Mesendoderm (in vitro differentiated cells): ENCODE measurements around the gene FER1L5.

Experiments
- DNase-seq: peaks from one replicate; pipeline ENCODE4 v3.0.0; 2013
- H2AK5ac ChIP-seq: 2 replicates; pipeline ENCODE4 v1.6.1; 2013; ENCODE audit warnings: low read length, inconsistent platforms
- H2BK120ac ChIP-seq: 2 replicates; pipeline ENCODE4 v1.6.1; 2013; ENCODE audit warnings: low read depth, mild to moderate bottlenecking, low read length, moderate library complexity, mixed read lengths
- H2BK15ac ChIP-seq: replicated peaks from 2 replicates; pipeline ENCODE4 v1.6.1; 2013; ENCODE audit warnings: low read depth, mild to moderate bottlenecking, moderate library complexity
- H2BK5ac ChIP-seq: 2 replicates; pipeline ENCODE4 v1.6.1; 2013; ENCODE audit warnings: low read length, inconsistent platforms
- H3K18ac ChIP-seq: 2 replicates; pipeline ENCODE4 v1.6.1; 2013; ENCODE audit warnings: mild to moderate bottlenecking, low read length, mixed read lengths
- H3K23ac ChIP-seq: one replicate; pipeline ENCODE4 v1.6.1; 2013; ENCODE audit warnings: low read length
- H3K27ac ChIP-seq: 2 replicates; pipeline ENCODE4 v1.5.1; 2013; ENCODE audit warnings: low read depth, mild to moderate bottlenecking, inconsistent platforms, low read length, moderate library complexity
- H3K27me3 ChIP-seq: 2 replicates; pipeline ENCODE4 v1.6.1; 2013; ENCODE audit warnings: low read length, control low read depth, mild to moderate bottlenecking, inconsistent platforms; ENCODE audit not compliant: insufficient read depth, poor library complexity
- H3K36me3 ChIP-seq: 2 replicates; pipeline ENCODE4 v1.6.1; 2013; ENCODE audit warnings: low read length, inconsistent platforms; ENCODE audit not compliant: control insufficient read depth, insufficient read depth
- H3K4ac ChIP-seq: one replicate; pipeline ENCODE4 v1.6.1; 2013; ENCODE audit warnings: low read depth, mild to moderate bottlenecking, low read length, moderate library complexity
- H3K4me1 ChIP-seq: 2 replicates; pipeline ENCODE4 v1.6.1; 2013; ENCODE audit warnings: low read depth, low read length, inconsistent platforms; ENCODE audit not compliant: control insufficient read depth
- H3K4me2 ChIP-seq: 2 replicates; pipeline ENCODE4 v1.6.1; 2013; ENCODE audit warnings: low read length
- H3K4me3 ChIP-seq: 2 replicates; pipeline ENCODE4 v1.5.1; 2013; ENCODE audit warnings: mild to moderate bottlenecking, low read length
- H3K56ac ChIP-seq: one replicate; pipeline ENCODE4 v1.6.1; 2013; ENCODE audit warnings: low read length
- H3K79me1 ChIP-seq: 2 replicates; pipeline ENCODE4 v1.6.1; 2013; ENCODE audit warnings: low read length, inconsistent platforms
- H3K79me2 ChIP-seq: 2 replicates; pipeline ENCODE4 v1.6.1; 2013; ENCODE audit warnings: mild to moderate bottlenecking, low read length; ENCODE audit not compliant: control insufficient read depth, insufficient read depth
- H3K9ac ChIP-seq: 2 replicates; pipeline ENCODE4 v1.6.1; 2013; ENCODE audit warnings: low read length, inconsistent platforms
- H4K5ac ChIP-seq: one replicate; pipeline ENCODE4 v1.6.1; 2013; ENCODE audit warnings: low read length
- H4K8ac ChIP-seq: one replicate; pipeline ENCODE4 v1.6.1; 2013; ENCODE audit warnings: low read depth, mild to moderate bottlenecking, control low read depth, low read length, moderate library complexity
- WGBS: extraction: QIAGEN DNeasy Blood & Tissue Kit; methylation state at CpG from one replicate; pipeline ENCODE4 v1.1.7; 2013; ENCODE audit warnings: low lambda C conversion rate, missing lambda C conversion rate; ENCODE audit not compliant: insufficient coverage; ENCODE audit errors: extremely low coverage; 5-methylcytosine and 5-hydroxymethylcytosine counted together

FER1L5 gene

GRCh38 chr2:96688649-96689430, 46.3 kb downstream of the FER1L5 start:
- H3K4me1 ChIP-seq: no peaks in the 10 kb centered on the region
- no peaks in the 10 kb centered on the region for H3K36me3 ChIP-seq
- no peak overlapping the region for H3K4ac ChIP-seq

GRCh38 chr2:96689431-96689991, 46.9 kb downstream of the FER1L5 start:
- H3K9ac ChIP-seq: no peak overlapping the region
- WGBS: no CpG with 5 or more reads among the region's 14 CpGs
- no peaks in the 10 kb centered on the region for H3K79me2 ChIP-seq
- H4K8ac ChIP-seq: no peak overlapping the region
- no peak overlapping the region for H3K23ac ChIP-seq
- no peak overlapping the region for H3K4ac ChIP-seq
- no peak overlapping the region for H3K27ac ChIP-seq
- H3K79me1 ChIP-seq: no peaks in the 10 kb centered on the region
- H3K56ac ChIP-seq: no peak overlapping the region
- H3K27me3 ChIP-seq: no peaks in the 10 kb centered on the region
- no peak overlapping the region for H2BK120ac ChIP-seq
- H3K4me2 ChIP-seq: no peak overlapping the region
- H3K18ac ChIP-seq: no peak overlapping the region
- no peak overlapping the region for H2BK5ac ChIP-seq
- no peak overlapping the region for H2BK15ac ChIP-seq
- no peaks in the 10 kb centered on the region for H3K36me3 ChIP-seq
- DNase-seq: no peak
- H3K4me1 ChIP-seq: no peaks in the 10 kb centered on the region
- no peak overlapping the region for H4K5ac ChIP-seq
- H3K4me3 ChIP-seq: no peak overlapping the region
- H2AK5ac ChIP-seq: no peak overlapping the region

More at GRCh38 chr2:96688649-96689430, 46.3 kb downstream of the FER1L5 start:
- DNase-seq: no peak
- no peaks in the 10 kb centered on the region for H3K27me3 ChIP-seq
- H3K9ac ChIP-seq: no peak overlapping the region
- no peak overlapping the region for H3K4me2 ChIP-seq
- H4K8ac ChIP-seq: no peak overlapping the region
- H3K79me2 ChIP-seq: no peaks in the 10 kb centered on the region
- no peak overlapping the region for H3K18ac ChIP-seq
- no peak overlapping the region for H4K5ac ChIP-seq
- no peak overlapping the region for H3K4me3 ChIP-seq
- H2AK5ac ChIP-seq: no peak overlapping the region
- no peak overlapping the region for H3K56ac ChIP-seq
- no peak overlapping the region for H2BK120ac ChIP-seq
- H2BK5ac ChIP-seq: no peak overlapping the region
- H2BK15ac ChIP-seq: no peak overlapping the region
- WGBS: no CpG with 5 or more reads among the region's 11 CpGs
- no peak overlapping the region for H3K23ac ChIP-seq
- H3K27ac ChIP-seq: no peak overlapping the region
- no peaks in the 10 kb centered on the region for H3K79me1 ChIP-seq

DNA sequence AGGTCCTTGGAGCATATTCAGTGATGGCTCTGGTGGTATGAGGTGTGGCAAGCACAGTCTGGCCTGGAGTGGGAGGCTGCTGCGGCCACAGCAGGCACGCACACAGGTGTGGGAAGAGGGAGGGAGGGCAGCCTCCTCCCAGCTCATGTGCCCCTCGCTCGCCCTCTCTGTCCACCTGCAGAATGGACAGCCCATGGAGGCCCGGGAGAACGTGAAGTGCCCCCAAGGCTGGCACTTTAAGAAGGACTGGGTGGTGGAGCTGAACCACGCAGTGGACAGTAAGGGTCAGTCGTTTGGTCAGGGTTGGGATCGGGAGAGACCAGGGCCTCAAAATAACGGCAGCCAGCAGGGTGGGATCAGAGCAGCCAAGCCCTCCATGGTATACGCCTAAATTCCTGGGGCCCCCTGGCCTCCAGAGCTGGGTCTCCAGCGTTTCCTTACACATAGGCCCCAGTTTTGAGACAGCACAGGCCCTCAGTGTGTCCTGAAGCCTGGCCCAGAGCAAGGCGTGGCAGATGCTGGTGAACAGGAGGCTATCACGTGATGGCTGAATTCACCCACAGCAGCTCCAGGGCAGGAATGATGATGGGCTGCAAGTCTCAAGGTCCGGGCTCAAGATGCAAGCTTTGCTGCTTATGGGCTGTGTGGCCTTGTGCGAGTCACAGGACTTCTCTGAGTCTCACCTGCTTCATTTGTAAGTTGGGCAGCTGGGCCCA, 47.9 kb downstream of the FER1L5 start:
- WGBS: no CpG with 5 or more reads among the region's 16 CpGs
- H3K4me1 ChIP-seq: no peaks in the 10 kb centered on the region
- H3K36me3 ChIP-seq: no peaks in the 10 kb centered on the region

GRCh38 chr2:96691022-96691612, 48.6 kb downstream of the FER1L5 start:
- H3K4me2 ChIP-seq: no peak overlapping the region
- no peak overlapping the region for H3K18ac ChIP-seq

More for the DNA sequence above, 47.9 kb downstream of the FER1L5 start:
- Histone ChIP-seq H3K79me1 (no peaks in the 10 kb centered on the region), H3K9ac (no peak overlapping the region), H3K56ac (no peak overlapping the region), H3K79me2 (no peaks in the 10 kb centered on the region), H2BK5ac (no peak overlapping the region), H3K27me3 (no peaks in the 10 kb centered on the region), H2BK120ac (no peak overlapping the region), H3K4me3 (no peak overlapping the region), H2BK15ac (no peak overlapping the region), H3K23ac (no peak overlapping the region), H3K27ac (no peak overlapping the region), H4K5ac (no peak overlapping the region), H2AK5ac (no peak overlapping the region), H3K4me2 (no peak overlapping the region), H4K8ac (no peak overlapping the region), H3K18ac (no peak overlapping the region), H3K4ac (no peak overlapping the region)
- DNase-seq: no peak

DNA sequence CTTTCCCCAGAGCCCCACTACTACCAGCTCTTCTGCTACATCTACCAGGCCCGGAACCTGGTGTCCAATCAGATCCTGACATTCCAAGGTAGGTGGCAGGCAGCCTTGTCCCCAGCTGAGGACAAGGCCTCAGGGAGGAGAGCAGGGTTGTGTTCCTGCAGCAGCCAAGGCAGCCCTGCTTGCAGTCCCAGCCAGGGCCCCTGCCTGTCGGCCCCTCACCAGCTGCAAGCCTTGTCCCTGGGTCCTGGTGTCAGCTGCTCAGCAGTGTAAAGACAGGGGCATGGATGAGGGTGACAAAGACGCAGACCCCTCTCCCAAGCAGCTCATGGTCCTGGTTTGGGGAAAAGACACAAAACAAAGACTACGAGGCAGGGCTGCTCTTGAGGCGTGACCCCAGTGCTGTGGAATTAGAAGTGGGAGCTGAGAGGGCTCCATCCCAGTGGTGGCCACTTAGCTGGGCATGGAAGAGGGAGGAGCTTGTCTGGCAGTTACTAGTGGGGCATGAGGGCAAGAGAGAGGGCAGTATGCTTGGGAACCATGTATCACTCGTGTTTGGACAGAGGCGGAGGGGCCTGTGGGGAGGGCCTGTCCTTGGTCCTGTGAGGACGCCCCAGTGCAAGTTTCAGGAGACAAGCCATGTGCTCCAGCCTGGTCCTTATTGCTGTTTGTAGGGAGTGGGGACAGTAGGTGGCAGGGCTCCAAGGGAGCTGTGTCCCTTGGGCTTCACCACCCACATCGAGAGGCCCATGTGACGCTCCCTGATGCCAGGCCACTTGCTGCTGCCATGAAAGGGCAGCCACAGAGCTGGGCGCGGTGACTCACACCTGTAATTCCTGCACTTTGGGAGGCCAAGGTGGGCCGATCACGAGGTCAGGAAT, 49.8 kb downstream of the FER1L5 start:
- H2BK5ac ChIP-seq: no peak overlapping the region
- no peak overlapping the region for H3K4ac ChIP-seq
- H3K36me3 ChIP-seq: no peaks in the 10 kb centered on the region
- no peak overlapping the region for H2BK120ac ChIP-seq
- H4K5ac ChIP-seq: no peak overlapping the region
- H2AK5ac ChIP-seq: no peak overlapping the region
- no peak overlapping the region for H3K18ac ChIP-seq
- H4K8ac ChIP-seq: no peak overlapping the region
- H3K79me1 ChIP-seq: no peaks in the 10 kb centered on the region
- no peaks in the 10 kb centered on the region for H3K4me1 ChIP-seq
- no CpG with 5 or more reads among the region's 14 CpGs for WGBS
- DNase-seq: no peak
- no peak overlapping the region for H3K4me2 ChIP-seq
- H3K79me2 ChIP-seq: no peaks in the 10 kb centered on the region
- no peak overlapping the region for H3K9ac ChIP-seq
- no peak overlapping the region for H3K4me3 ChIP-seq
- H3K27ac ChIP-seq: no peak overlapping the region
- H3K56ac ChIP-seq: no peak overlapping the region
- no peak overlapping the region for H3K23ac ChIP-seq
- no peak overlapping the region for H2BK15ac ChIP-seq
- H3K27me3 ChIP-seq: no peaks in the 10 kb centered on the region

More at GRCh38 chr2:96691022-96691612, 48.6 kb downstream of the FER1L5 start:
- no peaks in the 10 kb centered on the region for H3K79me1 ChIP-seq
- WGBS: no CpG with 5 or more reads among the region's 30 CpGs
- no peak overlapping the region for H2BK15ac ChIP-seq
- H3K23ac ChIP-seq: no peak overlapping the region
- H2BK5ac ChIP-seq: no peak overlapping the region
- H3K4me1 ChIP-seq: no peaks in the 10 kb centered on the region
- no peak for DNase-seq
- no peak overlapping the region for H2AK5ac ChIP-seq
- no peaks in the 10 kb centered on the region for H3K36me3 ChIP-seq
- H3K79me2 ChIP-seq: no peaks in the 10 kb centered on the region
- H4K5ac ChIP-seq: no peak overlapping the region
- H2BK120ac ChIP-seq: no peak overlapping the region
- H3K27me3 ChIP-seq: no peaks in the 10 kb centered on the region
- no peak overlapping the region for H3K4ac ChIP-seq
- H3K9ac ChIP-seq: no peak overlapping the region
- no peak overlapping the region for H3K4me3 ChIP-seq
- no peak overlapping the region for H3K27ac ChIP-seq
- H3K56ac ChIP-seq: no peak overlapping the region
- H4K8ac ChIP-seq: no peak overlapping the region
